PC-3 (cell line): ENCODE results near the gene PPP4R1.

ENCODE experiments used
- EZH2 ChIP-seq: fragments of 300-600 bp; sonication (generic); IDR thresholded peaks from one replicate; pipeline ENCODE4 v1.6.1; 2017; ENCODE audit warnings: antibody characterized with exemption, mild to moderate bottlenecking, low read length; ENCODE audit not compliant: unreplicated experiment
- TF ChIP-seq, protein P1 (sequence below): fragments of 300-600 bp; sonication (generic); conservative IDR thresholded peaks from 2 replicates; pipeline ENCODE4 v1.5.1; 2017; ENCODE audit warnings: antibody characterized with exemption, low read depth, mild to moderate bottlenecking, low read length

DNA sequence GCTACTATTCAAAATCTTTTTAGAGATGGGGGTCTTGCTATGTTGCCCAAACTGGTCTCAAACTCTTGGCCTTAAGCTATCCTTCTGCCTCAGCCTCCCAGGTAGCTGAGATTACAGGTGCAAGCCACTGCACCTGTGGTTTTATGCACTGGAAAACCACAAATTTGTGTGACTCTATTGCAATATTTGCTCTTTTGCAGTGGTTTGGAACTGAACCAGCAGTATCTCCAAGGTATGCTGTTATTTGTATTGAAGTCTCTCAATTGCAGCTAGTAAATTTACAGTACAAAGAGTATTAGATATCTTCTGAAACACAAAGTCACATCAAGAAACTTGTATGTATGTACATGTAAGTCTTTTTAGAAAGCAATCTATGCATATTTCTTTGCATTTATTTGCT is 46.2 kb downstream of the PPP4R1 start:
- TF ChIP-seq, protein P1, sequence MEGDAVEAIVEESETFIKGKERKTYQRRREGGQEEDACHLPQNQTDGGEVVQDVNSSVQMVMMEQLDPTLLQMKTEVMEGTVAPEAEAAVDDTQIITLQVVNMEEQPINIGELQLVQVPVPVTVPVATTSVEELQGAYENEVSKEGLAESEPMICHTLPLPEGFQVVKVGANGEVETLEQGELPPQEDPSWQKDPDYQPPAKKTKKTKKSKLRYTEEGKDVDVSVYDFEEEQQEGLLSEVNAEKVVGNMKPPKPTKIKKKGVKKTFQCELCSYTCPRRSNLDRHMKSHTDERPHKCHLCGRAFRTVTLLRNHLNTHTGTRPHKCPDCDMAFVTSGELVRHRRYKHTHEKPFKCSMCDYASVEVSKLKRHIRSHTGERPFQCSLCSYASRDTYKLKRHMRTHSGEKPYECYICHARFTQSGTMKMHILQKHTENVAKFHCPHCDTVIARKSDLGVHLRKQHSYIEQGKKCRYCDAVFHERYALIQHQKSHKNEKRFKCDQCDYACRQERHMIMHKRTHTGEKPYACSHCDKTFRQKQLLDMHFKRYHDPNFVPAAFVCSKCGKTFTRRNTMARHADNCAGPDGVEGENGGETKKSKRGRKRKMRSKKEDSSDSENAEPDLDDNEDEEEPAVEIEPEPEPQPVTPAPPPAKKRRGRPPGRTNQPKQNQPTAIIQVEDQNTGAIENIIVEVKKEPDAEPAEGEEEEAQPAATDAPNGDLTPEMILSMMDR = no peak
- no peak for TF ChIP-seq EZH2
